GM12874 (cell line): ENCODE measurements around the gene TXNRD3.

Experiments
- TF ChIP-seq, protein P1 (sequence below): IDR thresholded peaks from 2 replicates; pipeline ENCODE4 v1.5.1; 2011; ENCODE audit warnings: low read depth, mild to moderate bottlenecking, control low read depth, low read length, moderate library complexity; ENCODE audit not compliant: insufficient read depth

TXNRD3 gene

DNA sequence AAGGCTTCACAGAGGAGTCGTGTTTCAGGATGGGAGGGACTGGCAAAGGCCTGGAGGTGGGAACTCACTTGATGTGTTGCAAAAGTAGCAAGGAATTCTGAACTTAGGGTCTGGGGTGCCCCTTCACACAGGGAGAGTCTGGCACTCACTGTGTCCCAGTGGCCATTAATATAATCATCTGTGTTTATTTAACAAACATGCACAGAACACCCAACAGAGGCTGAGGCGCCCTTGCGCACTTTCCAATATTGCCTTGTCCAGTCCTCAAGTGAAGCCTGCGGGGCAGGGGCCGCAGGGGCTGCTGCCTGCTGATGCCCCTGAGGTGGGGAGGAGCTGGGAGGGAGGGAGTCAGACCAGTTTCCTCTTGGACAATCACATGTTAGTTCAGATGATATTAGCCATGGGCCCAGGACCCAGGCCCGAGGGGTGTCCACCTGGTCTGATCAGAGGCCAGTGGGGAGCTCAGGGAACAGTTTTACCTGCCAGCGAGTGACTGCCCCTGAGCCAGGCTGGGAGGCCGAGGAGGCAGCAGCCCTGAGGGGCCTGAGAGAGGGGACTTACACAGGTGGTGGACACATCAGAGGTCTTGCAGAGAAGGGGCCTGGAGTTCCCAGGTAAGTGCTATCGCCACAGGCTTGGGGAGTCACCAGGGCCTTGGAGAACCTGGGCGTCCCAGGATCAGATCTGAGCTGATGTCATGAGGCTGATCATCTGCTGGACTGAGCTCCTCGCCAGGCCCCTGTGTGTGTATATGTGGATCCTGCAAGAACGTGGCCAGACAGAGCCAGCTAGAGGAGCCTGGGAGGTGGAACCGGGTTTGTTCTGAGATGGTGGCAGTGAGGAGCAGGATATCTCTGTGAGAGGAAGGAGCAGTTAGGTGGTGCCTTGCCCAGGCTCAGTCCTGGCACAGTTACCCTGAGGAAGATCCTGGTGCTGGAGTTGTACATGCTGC, 13.8 kb upstream of the TXNRD3 start:
- TF ChIP-seq, protein P1, sequence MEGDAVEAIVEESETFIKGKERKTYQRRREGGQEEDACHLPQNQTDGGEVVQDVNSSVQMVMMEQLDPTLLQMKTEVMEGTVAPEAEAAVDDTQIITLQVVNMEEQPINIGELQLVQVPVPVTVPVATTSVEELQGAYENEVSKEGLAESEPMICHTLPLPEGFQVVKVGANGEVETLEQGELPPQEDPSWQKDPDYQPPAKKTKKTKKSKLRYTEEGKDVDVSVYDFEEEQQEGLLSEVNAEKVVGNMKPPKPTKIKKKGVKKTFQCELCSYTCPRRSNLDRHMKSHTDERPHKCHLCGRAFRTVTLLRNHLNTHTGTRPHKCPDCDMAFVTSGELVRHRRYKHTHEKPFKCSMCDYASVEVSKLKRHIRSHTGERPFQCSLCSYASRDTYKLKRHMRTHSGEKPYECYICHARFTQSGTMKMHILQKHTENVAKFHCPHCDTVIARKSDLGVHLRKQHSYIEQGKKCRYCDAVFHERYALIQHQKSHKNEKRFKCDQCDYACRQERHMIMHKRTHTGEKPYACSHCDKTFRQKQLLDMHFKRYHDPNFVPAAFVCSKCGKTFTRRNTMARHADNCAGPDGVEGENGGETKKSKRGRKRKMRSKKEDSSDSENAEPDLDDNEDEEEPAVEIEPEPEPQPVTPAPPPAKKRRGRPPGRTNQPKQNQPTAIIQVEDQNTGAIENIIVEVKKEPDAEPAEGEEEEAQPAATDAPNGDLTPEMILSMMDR: no peak

DNA sequence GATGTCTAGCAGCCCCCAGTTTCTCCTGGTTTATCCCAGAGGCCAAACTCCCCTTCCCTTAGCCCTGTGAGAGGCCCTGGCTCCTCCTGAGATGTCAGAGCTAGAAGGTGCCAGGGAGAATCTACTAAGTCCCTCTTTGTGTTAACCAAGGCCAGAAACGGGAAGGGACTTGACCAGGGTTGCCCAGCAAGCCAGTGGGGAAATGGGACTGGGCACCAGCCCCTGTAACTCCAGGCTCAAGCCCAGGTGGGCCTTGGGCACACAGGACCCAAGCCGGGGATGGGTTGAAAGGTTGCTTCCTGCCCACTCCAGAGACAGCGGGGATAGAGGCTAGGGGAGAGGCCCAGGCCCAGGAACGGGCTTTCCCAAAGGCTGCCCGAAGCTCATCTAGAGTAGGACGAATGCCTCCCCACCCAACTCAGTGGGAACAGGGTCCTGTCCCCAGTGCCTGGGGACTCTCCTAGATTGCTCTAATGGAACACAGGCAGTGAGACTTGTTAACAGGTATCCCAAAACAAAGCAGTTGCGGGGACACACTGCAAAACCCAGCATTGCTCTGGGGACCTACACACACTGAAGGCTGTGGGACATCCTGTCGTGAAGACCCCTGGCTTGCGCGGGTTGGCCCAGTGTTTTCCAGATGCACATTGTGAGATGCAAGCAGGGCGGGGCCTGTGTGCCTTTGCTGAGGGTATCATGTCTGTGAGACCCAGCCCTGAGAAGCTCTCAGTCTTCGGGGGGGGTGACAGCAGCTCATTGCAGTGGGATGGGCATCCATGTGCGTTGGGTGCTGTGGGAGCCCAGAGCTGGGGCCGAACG, 12.9 kb upstream of the TXNRD3 start:
- TF ChIP-seq, protein P1: no peak

DNA sequence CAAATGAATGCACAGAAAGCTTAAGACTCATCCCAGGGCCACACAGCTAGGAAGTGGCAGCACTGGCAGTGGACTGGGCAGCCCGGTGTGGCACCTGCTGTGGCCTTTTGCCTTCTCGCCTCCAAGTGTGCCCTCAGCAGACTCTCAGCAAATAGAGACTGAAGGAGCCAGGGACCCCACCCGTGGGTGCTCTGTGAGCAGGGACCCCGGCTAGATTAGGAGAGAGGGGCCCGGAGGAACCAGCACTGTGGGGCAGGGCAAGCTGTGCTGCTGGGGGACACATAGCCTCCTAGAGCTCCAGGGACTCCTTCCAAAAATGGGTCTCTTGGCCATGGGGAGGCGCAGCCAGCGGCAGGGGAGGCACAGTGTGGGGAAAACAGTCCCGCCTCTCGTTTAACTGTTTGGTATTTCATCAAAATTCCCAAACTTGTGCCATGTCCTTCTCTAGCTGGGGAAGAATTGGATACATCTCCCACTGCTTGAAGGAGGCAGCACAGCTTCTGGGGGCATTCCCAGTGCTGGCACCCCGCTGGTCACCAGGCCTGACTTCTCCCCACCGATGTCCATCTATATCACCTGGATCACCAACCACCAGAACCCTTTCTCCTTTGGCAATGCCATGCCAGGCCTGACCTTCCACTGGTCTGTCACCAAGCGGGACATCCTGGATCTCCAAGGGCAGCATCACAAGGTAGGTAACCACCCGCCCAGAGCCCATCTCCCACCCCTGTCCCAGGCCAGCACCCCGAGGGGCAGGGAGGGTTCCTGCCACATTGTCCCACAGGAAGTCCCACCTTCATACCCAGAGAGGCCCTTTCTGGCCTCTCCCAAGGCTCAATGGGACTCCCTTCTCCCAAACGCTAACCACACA, 12.0 kb upstream of the TXNRD3 start:
- TF ChIP-seq, protein P1: no peak

DNA sequence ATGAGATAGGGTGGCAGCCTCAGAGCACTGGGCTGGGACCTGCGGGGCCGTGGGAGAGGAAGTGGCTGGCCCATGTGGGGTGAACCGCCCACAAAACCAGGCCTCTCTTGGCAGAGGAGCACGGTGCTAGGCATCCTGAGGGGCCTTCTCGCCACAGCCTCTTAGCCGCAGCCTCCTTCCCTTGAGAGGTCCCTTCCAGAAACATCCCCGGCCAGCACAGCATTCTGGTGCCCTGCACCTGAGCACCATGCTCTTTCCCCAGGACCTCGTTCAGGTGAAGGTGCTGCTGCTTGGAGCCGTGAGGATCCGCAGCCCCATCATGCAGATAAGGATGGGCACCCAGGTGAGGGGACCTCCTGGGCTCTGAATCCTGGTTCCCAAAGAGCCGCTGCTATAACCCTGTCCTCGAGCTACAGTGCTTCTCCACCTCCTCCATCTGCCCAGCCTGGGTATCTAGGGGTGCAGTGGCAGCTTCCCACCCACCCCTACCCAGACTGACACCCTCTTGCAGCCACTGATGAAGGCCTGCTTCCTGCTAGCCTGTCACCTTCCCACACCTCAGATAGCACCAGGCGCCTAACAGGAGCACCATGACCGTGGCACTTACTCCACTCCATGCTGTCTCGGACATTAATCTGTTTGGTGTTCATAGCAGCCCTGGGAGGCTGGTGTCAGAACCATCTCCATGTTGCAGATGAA, 11.2 kb upstream of the TXNRD3 start:
- TF ChIP-seq, protein P1: no peak

DNA sequence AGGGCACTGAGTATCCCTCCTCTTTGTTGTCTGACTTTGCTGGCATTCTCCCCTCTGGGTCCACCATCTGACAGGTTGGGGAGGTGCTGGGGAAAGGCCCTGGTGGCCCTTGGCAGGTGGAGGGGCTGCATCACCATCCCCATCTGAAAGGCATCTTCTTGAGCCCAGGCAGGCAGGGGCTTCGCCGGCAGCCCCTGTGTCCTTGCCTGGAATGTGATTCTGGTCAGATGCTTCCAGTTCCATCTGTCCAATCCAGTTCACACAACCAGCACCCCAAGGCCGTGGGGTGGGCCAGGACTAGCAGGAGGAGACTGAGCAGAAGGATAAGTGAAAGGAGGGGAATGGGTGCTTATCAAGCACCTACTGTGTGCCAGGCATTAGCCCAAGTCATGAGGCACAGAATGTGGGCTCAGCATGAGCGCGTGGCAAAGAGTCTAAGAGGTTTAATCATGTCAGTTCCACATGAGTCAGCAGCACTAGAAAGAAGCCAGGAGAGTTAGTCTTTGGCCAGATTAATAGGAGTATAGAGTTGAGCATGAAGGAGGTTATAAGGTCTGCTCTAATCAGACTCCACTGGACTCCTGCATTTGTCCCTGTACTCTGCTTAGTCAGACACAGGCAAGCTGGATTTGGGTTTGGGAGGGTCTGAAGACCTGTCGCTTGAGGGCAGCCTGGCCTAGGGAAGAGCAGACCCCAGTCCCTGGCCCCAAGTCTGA, 10.5 kb upstream of the TXNRD3 start:
- TF ChIP-seq, protein P1: no peak

DNA sequence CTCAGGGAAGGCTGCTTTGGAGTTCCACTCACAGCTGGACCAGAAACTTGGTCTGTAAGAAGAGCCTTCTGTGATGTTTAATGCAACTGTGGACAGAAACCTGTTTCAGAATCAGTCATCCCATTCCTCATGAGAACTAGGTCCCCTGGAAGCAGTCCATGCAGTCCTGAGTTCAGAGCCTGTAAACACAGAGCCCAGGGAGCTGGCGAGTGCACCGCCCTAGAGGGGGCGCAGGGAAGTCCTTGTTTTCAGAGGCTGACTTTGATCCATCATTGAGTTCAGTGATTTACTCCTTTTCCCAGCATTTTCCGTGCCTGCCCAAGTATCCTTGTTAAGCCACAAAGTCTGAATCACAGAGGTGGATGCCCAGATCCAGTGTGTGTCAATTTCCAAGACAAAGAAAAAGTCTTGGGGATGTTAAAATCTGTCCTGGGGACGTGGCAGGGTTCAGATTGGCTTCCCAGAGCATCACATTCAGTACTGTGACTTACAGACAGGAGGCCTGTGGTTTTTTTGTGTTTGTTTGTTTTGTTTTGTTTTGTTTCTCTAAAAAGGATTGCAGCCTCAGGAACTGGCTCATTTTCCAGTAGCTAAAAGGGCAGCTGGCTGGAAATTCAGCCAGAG, 9.8 kb upstream of the TXNRD3 start:
- TF ChIP-seq, protein P1: no peak
